ENCODE data around the gene LRRC10B. TPM values are rescaled to one million over a fixed set of nuclear protein-coding genes. Genes with fewer than 3 reads are reported as not detected.

The LRRC10B gene
- total and polyA plus RNA-seq, 2 of the 8 experiments (the other 6 are each of a cell fraction or from before 2014, with no cell fraction given) = 0.47 to 0.71 TPM

DNA sequence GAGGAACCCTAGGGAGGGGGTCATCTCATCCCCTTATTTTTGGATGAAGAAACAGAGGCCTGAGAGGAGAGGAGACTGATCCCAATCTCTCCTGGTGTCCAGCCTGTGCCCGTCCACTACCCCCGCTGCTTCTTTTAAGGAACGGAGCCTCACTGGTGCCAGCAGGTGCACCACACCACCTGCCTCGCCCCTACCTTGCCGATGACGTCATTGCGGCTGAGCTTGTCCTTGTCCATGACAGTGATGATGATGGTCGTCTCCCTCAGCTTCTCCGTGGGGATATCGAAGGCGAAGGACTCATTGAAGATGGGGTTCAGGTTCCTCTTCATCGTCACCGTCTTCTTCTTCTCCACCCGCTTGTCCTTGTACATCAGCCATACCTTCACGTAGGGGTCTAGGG is 14.3 kb downstream of the LRRC10B start:
- CTCF ChIA-PET (ENCODE audit: partially characterized antibody) = interaction anchor here (0.7 to 40.4 kb wide), 11 partner anchors 8 to 108 kb away, joined by 3 to 2106 read pairs (median 5); partner anchors contain the start of gene LRRC10B
- DNase-seq (ENCODE audit: low read depth in 1 of 2, low spot score in 2 of 2) = no peak

More for the DNA sequence above, 14.3 kb downstream of the LRRC10B start:
- H4K5ac ChIP-seq (ENCODE audit: insufficient read length, low read depth, low read length) = no peak overlapping the region
- no peak overlapping the region for H2AFZ ChIP-seq (ENCODE audit: low read length)
- H3K4me3 ChIP-seq (ENCODE audit: extremely low read depth in 1 of 4, insufficient read depth in 2 of 4, low read depth in 3 of 4, low read length in 4 of 4) = no peak overlapping the region
- H2BK5ac ChIP-seq (ENCODE audit: low read depth, low read length) = no peak overlapping the region
- no peak overlapping the region for H4K91ac ChIP-seq (replicated peaks; ENCODE audit: insufficient read length, low read length)
- H2AK5ac ChIP-seq (ENCODE audit: low read depth, low read length) = no peak overlapping the region
- H3K4ac ChIP-seq (replicated peaks; ENCODE audit: insufficient read length, low read depth, low read length) = no peak overlapping the region
- no peak overlapping the region for H3K18ac ChIP-seq (ENCODE audit: extremely low read depth, low read length)
- POLR2A ChIA-PET (ENCODE audit: partially characterized antibody) = interaction anchor here (0.7 to 1.6 kb wide), 3 partner anchors 8 to 649 kb away, joined by 3 to 5 read pairs (median 3); no protein-coding TSS in a partner anchor
- 97% methylated on average over 14 of the region's 15 CpGs; no CpG with 5 or more reads in 1 of the 2 experiments for WGBS, 2 experiments (ENCODE audit: extremely low coverage in 1 of 2, insufficient coverage in 1 of 2, insufficient read length in 1 of 2, insufficient replicate concordance in 2 of 2, low coverage in 1 of 2, low lambda C conversion rate in 2 of 2, missing lambda C conversion rate in 1 of 2)
- no peaks in the 10 kb centered on the region for H3K36me3 ChIP-seq (ENCODE audit: control insufficient read depth in 2 of 4, insufficient read depth in 4 of 4, low read length in 3 of 4)
- no peaks in the 10 kb centered on the region for H3K9me3 ChIP-seq (ENCODE audit: insufficient read depth in 2 of 2, low read depth in 1 of 2, low read length in 1 of 2)
- H3K27me3 ChIP-seq (replicated peaks in 1 of 4; ENCODE audit: control insufficient read depth in 3 of 4, extremely low read depth in 1 of 4, insufficient read depth in 3 of 4, low read length in 3 of 4) = no peaks in the 10 kb centered on the region; a peak in 1 of 7 replicates
- peaks cover 0 to 3% (median under 1%) of the 10 kb centered on the region in 4 experiments; a peak in 1 of 7 replicates for H3K4me1 ChIP-seq (replicated peaks in 1 of 4; ENCODE audit: control insufficient read depth in 3 of 4, insufficient read depth in 4 of 4, low read length in 3 of 4)
- H4K8ac ChIP-seq (ENCODE audit: extremely low read depth, insufficient read depth, low read length) = no peak overlapping the region
- H3K56ac ChIP-seq (replicated peaks; ENCODE audit: insufficient read length, low read depth, low read length) = no peak overlapping the region
- TF ChIP-seq CREB1 (IDR thresholded peaks at IDR 0.05) (no peak), PHF8 (conservative IDR thresholded peaks at IDR 0.05; ENCODE audit: low read depth, low read length) (no peak)
- no peaks in the 10 kb centered on the region for H3K23me2 ChIP-seq (ENCODE audit: low read depth, low read length)
- no peak overlapping the region for H2BK20ac ChIP-seq (ENCODE audit: low read length)
- H2BK12ac ChIP-seq (ENCODE audit: low read depth, low read length) = no peak overlapping the region
- H2BK15ac ChIP-seq (ENCODE audit: low read length) = no peak overlapping the region
- H3K27ac ChIP-seq (ENCODE audit: low read depth, low read length) = no peak overlapping the region
- no peak overlapping the region for H3K9ac ChIP-seq (replicated peaks in 1 of 4; ENCODE audit: extremely low read depth in 1 of 4, low read depth in 3 of 4, low read length in 3 of 4)
- no peak overlapping the region for H3K14ac ChIP-seq (ENCODE audit: insufficient read length)
- H2BK120ac ChIP-seq (replicated peaks; ENCODE audit: low read depth, low read length) = no peak overlapping the region
- peaks cover 0 to 5% of the 10 kb centered on the region in 2 experiments for H4K20me1 ChIP-seq (replicated peaks in 1 of 2; ENCODE audit: control insufficient read depth in 1 of 2, insufficient read depth in 2 of 2, low read length in 2 of 2)
- H3K23ac ChIP-seq (ENCODE audit: insufficient read length) = no peak overlapping the region
- H3K79me2 ChIP-seq (ENCODE audit: control insufficient read depth in 1 of 2, insufficient read depth in 2 of 2, low read length in 2 of 2) = no peaks in the 10 kb centered on the region
- FAIRE-seq = no peak
- H3K4me2 ChIP-seq (ENCODE audit: insufficient read depth in 1 of 2, low read depth in 2 of 2, low read length in 2 of 2) = no peak overlapping the region
- H3K79me1 ChIP-seq (ENCODE audit: low read depth, low read length) = no peaks in the 10 kb centered on the region
